Mesothelial cell of epicardium (in vitro differentiated cells): ENCODE results near the gene MOK. TPM values are rescaled to one million over a fixed set of nuclear protein-coding genes. Genes with fewer than 3 reads are reported as not detected.

Experiments
- DNase-seq, 2 experiments: peaks; one replicate each; pipeline ENCODE4 v3.0.0; 2021; ENCODE audit warnings: low spot score in 2 of 2; ENCODE audit not compliant: unreplicated experiment in 2 of 2
- H3K27ac Mint-ChIP-seq: 2 replicates; pipeline ENCODE4 v1.8.0; 2021; ENCODE audit warnings: mixed read lengths
- H3K27me3 Mint-ChIP-seq: 2 replicates; pipeline ENCODE4 v1.8.0; 2021; ENCODE audit warnings: low read depth, mixed read lengths
- H3K36me3 Mint-ChIP-seq: 2 replicates; pipeline ENCODE4 v1.8.0; 2021; ENCODE audit warnings: mixed read lengths
- H3K4me1 Mint-ChIP-seq: 2 replicates; pipeline ENCODE4 v1.8.0; 2021; ENCODE audit warnings: mixed read lengths
- H3K4me3 Mint-ChIP-seq: 2 replicates; pipeline ENCODE4 v1.8.0; 2021; ENCODE audit warnings: mild to moderate bottlenecking, moderate library complexity, mixed read lengths
- H3K9me3 Mint-ChIP-seq: 2 replicates; pipeline ENCODE4 v1.8.0; 2021; ENCODE audit warnings: mixed read lengths
- CTCF ChIP-seq: fragments of 200-600 bp; sonication (generic); IDR thresholded peaks from one replicate; pipeline ENCODE4 v1.5.0; 2021; ENCODE audit warnings: antibody characterized with exemption; ENCODE audit not compliant: unreplicated experiment
- total RNA-seq: library from RNA; stranded (reverse); gene quantifications from 3 replicates; pipeline ENCODE4 v1.2.1, GENCODE V29; 2021

The MOK gene
- total RNA-seq, 1 donor from 2014 or later, result 34.9 TPM

- no peaks in the 10 kb centered on the region for H3K9me3 Mint-ChIP-seq
- H3K27me3 Mint-ChIP-seq, result no peaks in the 10 kb centered on the region
- no peaks in the 10 kb centered on the region for H3K4me1 Mint-ChIP-seq
- no peak overlapping the region for H3K27ac Mint-ChIP-seq
- peaks cover 22% of the 10 kb centered on the region for H3K36me3 Mint-ChIP-seq
- TF ChIP-seq CTCF, result no peak
- DNase-seq, result no peak
- H3K4me3 Mint-ChIP-seq, result no peak overlapping the region
These were observed 77.6 kb downstream of the MOK start for GRCh38 chr14:102227184-102227964.

- DNase-seq, result no peak
- Mint-ChIP-seq H3K9me3 (no peaks in the 10 kb centered on the region), H3K27ac (no peak overlapping the region), H3K27me3 (no peaks in the 10 kb centered on the region), H3K4me3 (no peak overlapping the region), H3K4me1 (no peaks in the 10 kb centered on the region), H3K36me3 (peaks cover 22% of the 10 kb centered on the region)
- TF ChIP-seq CTCF, result no peak
These were observed 78.4 kb downstream of the MOK start for GRCh38 chr14:102226356-102227125.

GRCh38 chr14:102225936-102226335, 79.0 kb downstream of the MOK start:
- DNase-seq, result no peak
- Mint-ChIP-seq H3K27ac (peak overlapping the region; percentile 30), H3K9me3 (no peaks in the 10 kb centered on the region), H3K4me1 (no peaks in the 10 kb centered on the region), H3K36me3 (peaks cover 22% of the 10 kb centered on the region), H3K27me3 (no peaks in the 10 kb centered on the region), H3K4me3 (no peak overlapping the region)
- TF ChIP-seq CTCF, result no peak

- H3K4me3 Mint-ChIP-seq, result no peak overlapping the region
- peak overlapping the region; percentile 25 for H3K27ac Mint-ChIP-seq
- H3K9me3 Mint-ChIP-seq, result no peaks in the 10 kb centered on the region
- TF ChIP-seq CTCF, result no peak
- peaks cover 16% of the 10 kb centered on the region for H3K36me3 Mint-ChIP-seq
- H3K27me3 Mint-ChIP-seq, result no peaks in the 10 kb centered on the region
- H3K4me1 Mint-ChIP-seq, result no peaks in the 10 kb centered on the region
- no peak for DNase-seq
These were observed 79.6 kb downstream of the MOK start for GRCh38 chr14:102225386-102225785.

GRCh38 chr14:102223682-102224081, 81.3 kb downstream of the MOK start:
- no peak overlapping the region for H3K27ac Mint-ChIP-seq
- H3K9me3 Mint-ChIP-seq, result no peaks in the 10 kb centered on the region
- DNase-seq, result no peak
- no peaks in the 10 kb centered on the region for H3K4me1 Mint-ChIP-seq
- no peaks in the 10 kb centered on the region for H3K27me3 Mint-ChIP-seq
- H3K4me3 Mint-ChIP-seq, result no peak overlapping the region
- no peak for TF ChIP-seq CTCF
- H3K36me3 Mint-ChIP-seq, result peaks cover 15% of the 10 kb centered on the region
